ENCODE results near the gene ASCC2. TPM values are rescaled to one million over a fixed set of nuclear protein-coding genes. Genes with fewer than 3 reads are reported as not detected.

ASCC2 gene
- polyA plus RNA-seq, 1 donor, result 44.0 TPM

- H3K4me3 ChIP-seq (ENCODE audit: low read length), result no peak overlapping the region
- WGBS (ENCODE audit: insufficient coverage, low lambda C conversion rate), result no CpG with 5 or more reads among the region's 3 CpGs
- DNase-seq, result no peak
- no peak overlapping the region for H3K27ac ChIP-seq (ENCODE audit: low read length)
- H3K9me3 ChIP-seq (ENCODE audit: control insufficient read depth, low read depth, low read length), result no peaks in the 10 kb centered on the region
- peaks cover 37% of the 10 kb centered on the region for H3K36me3 ChIP-seq (ENCODE audit: control insufficient read depth, insufficient read depth, low read length)
- H3K27me3 ChIP-seq (ENCODE audit: control insufficient read depth, insufficient read depth, low read length), result no peaks in the 10 kb centered on the region
- no peaks in the 10 kb centered on the region for H3K4me1 ChIP-seq (ENCODE audit: control insufficient read depth, insufficient read depth, low read length)
Measured at GRCh38 chr22:29750029-29750428, 88.0 kb downstream of the ASCC2 start.

- DNase-seq, result no peak
- Histone ChIP-seq H3K36me3 (ENCODE audit: control insufficient read depth, insufficient read depth, low read length) (peaks cover 42% of the 10 kb centered on the region), H3K27me3 (ENCODE audit: control insufficient read depth, insufficient read depth, low read length) (no peaks in the 10 kb centered on the region), H3K9me3 (ENCODE audit: control insufficient read depth, low read depth, low read length) (no peaks in the 10 kb centered on the region), H3K4me3 (ENCODE audit: low read length) (no peak overlapping the region), H3K4me1 (ENCODE audit: control insufficient read depth, insufficient read depth, low read length) (no peaks in the 10 kb centered on the region), H3K27ac (ENCODE audit: low read length) (no peak overlapping the region)
- WGBS (ENCODE audit: insufficient coverage, low lambda C conversion rate), result no CpG with 5 or more reads among the region's 9 CpGs
Measured at GRCh38 chr22:29748248-29748893, 89.7 kb downstream of the ASCC2 start.

GRCh38 chr22:29747832-29748231 lies 90.2 kb downstream of the ASCC2 start:
- H3K27ac ChIP-seq (ENCODE audit: low read length), result no peak overlapping the region
- no peaks in the 10 kb centered on the region for H3K9me3 ChIP-seq (ENCODE audit: control insufficient read depth, low read depth, low read length)
- H3K4me3 ChIP-seq (ENCODE audit: low read length), result no peak overlapping the region
- no CpG with 5 or more reads among the region's 7 CpGs for WGBS (ENCODE audit: insufficient coverage, low lambda C conversion rate)
- H3K4me1 ChIP-seq (ENCODE audit: control insufficient read depth, insufficient read depth, low read length), result no peaks in the 10 kb centered on the region
- H3K27me3 ChIP-seq (ENCODE audit: control insufficient read depth, insufficient read depth, low read length), result no peaks in the 10 kb centered on the region
- DNase-seq, result no peak
- H3K36me3 ChIP-seq (ENCODE audit: control insufficient read depth, insufficient read depth, low read length), result peaks cover 42% of the 10 kb centered on the region

GRCh38 chr22:29744902-29745301 lies 93.2 kb downstream of the ASCC2 start:
- Histone ChIP-seq H3K4me3 (ENCODE audit: low read length) (no peak overlapping the region), H3K27me3 (ENCODE audit: control insufficient read depth, insufficient read depth, low read length) (no peaks in the 10 kb centered on the region), H3K36me3 (ENCODE audit: control insufficient read depth, insufficient read depth, low read length) (peaks cover 51% of the 10 kb centered on the region), H3K27ac (ENCODE audit: low read length) (no peak overlapping the region), H3K4me1 (ENCODE audit: control insufficient read depth, insufficient read depth, low read length) (no peaks in the 10 kb centered on the region), H3K9me3 (ENCODE audit: control insufficient read depth, low read depth, low read length) (no peaks in the 10 kb centered on the region)
- WGBS (ENCODE audit: insufficient coverage, low lambda C conversion rate), result no CpG with 5 or more reads among the region's 8 CpGs
- DNase-seq, result no peak

GRCh38 chr22:29742326-29742725 lies 95.7 kb downstream of the ASCC2 start:
- DNase-seq, result no peak
- Histone ChIP-seq H3K27ac (ENCODE audit: low read length) (no peak overlapping the region), H3K9me3 (ENCODE audit: control insufficient read depth, low read depth, low read length) (no peaks in the 10 kb centered on the region), H3K4me3 (ENCODE audit: low read length) (no peak overlapping the region), H3K27me3 (ENCODE audit: control insufficient read depth, insufficient read depth, low read length) (no peaks in the 10 kb centered on the region), H3K36me3 (ENCODE audit: control insufficient read depth, insufficient read depth, low read length) (peaks cover 55% of the 10 kb centered on the region), H3K4me1 (ENCODE audit: control insufficient read depth, insufficient read depth, low read length) (no peaks in the 10 kb centered on the region)
- no CpG with 5 or more reads among the region's 13 CpGs for WGBS (ENCODE audit: insufficient coverage, low lambda C conversion rate)

GRCh38 chr22:29741926-29742325 lies 96.1 kb downstream of the ASCC2 start:
- no peak for DNase-seq
- no peaks in the 10 kb centered on the region for H3K27me3 ChIP-seq (ENCODE audit: control insufficient read depth, insufficient read depth, low read length)
- no peaks in the 10 kb centered on the region for H3K4me1 ChIP-seq (ENCODE audit: control insufficient read depth, insufficient read depth, low read length)
- no peak overlapping the region for H3K4me3 ChIP-seq (ENCODE audit: low read length)
- no CpG with 5 or more reads among the region's 2 CpGs for WGBS (ENCODE audit: insufficient coverage, low lambda C conversion rate)
- H3K9me3 ChIP-seq (ENCODE audit: control insufficient read depth, low read depth, low read length), result no peaks in the 10 kb centered on the region
- H3K27ac ChIP-seq (ENCODE audit: low read length), result no peak overlapping the region
- H3K36me3 ChIP-seq (ENCODE audit: control insufficient read depth, insufficient read depth, low read length), result peaks cover 51% of the 10 kb centered on the region

GRCh38 chr22:29740216-29740615 lies 97.9 kb downstream of the ASCC2 start:
- DNase-seq, result no peak
- peaks cover 41% of the 10 kb centered on the region for H3K36me3 ChIP-seq (ENCODE audit: control insufficient read depth, insufficient read depth, low read length)

GRCh38 chr22:29739346-29739875 lies 98.7 kb downstream of the ASCC2 start:
- no CpG with 5 or more reads among the region's 17 CpGs for WGBS (ENCODE audit: insufficient coverage, low lambda C conversion rate)
- Histone ChIP-seq H3K27me3 (ENCODE audit: control insufficient read depth, insufficient read depth, low read length) (no peaks in the 10 kb centered on the region), H3K36me3 (ENCODE audit: control insufficient read depth, insufficient read depth, low read length) (peaks cover 38% of the 10 kb centered on the region), H3K4me1 (ENCODE audit: control insufficient read depth, insufficient read depth, low read length) (no peaks in the 10 kb centered on the region), H3K27ac (ENCODE audit: low read length) (no peak overlapping the region), H3K4me3 (ENCODE audit: low read length) (no peak overlapping the region), H3K9me3 (ENCODE audit: control insufficient read depth, low read depth, low read length) (no peaks in the 10 kb centered on the region)
- DNase-seq, result no peak

More at GRCh38 chr22:29740216-29740615, 97.9 kb downstream of the ASCC2 start:
- H3K27ac ChIP-seq (ENCODE audit: low read length), result no peak overlapping the region
- H3K27me3 ChIP-seq (ENCODE audit: control insufficient read depth, insufficient read depth, low read length), result no peaks in the 10 kb centered on the region
- H3K4me1 ChIP-seq (ENCODE audit: control insufficient read depth, insufficient read depth, low read length), result no peaks in the 10 kb centered on the region
- WGBS (ENCODE audit: insufficient coverage, low lambda C conversion rate), result no CpG with 5 or more reads among the region's 5 CpGs
- H3K9me3 ChIP-seq (ENCODE audit: control insufficient read depth, low read depth, low read length), result no peaks in the 10 kb centered on the region
- H3K4me3 ChIP-seq (ENCODE audit: low read length), result no peak overlapping the region

Other genes with a start within 250 kb of the ASCC2 start
- 12.1 TPM for gene NF2, start 234.6 kb downstream of the ASCC2 start, polyA plus RNA-seq
- 5.2 TPM for gene CABP7, start 118.3 kb downstream of the ASCC2 start, polyA plus RNA-seq
- 19.5 TPM for gene ZMAT5, start 71.3 kb downstream of the ASCC2 start, polyA plus RNA-seq
- gene UQCR10, start 70.9 kb downstream of the ASCC2 start, polyA plus RNA-seq, result 109 TPM
- gene MTMR3, start 44.9 kb upstream of the ASCC2 start, polyA plus RNA-seq, result 32.2 TPM
- not detected for gene HORMAD2, start 242.2 kb upstream of the ASCC2 start, polyA plus RNA-seq

Measured in large intestine (tissue), 3 donors.